GM19372 (cell line): ENCODE data around the gene CCDC134.

Source experiments
- ATAC-seq: cut with Tn5 transposase; IDR thresholded peaks from one replicate; pipeline ENCODE4 v1.9.1; 2021; ENCODE audit warnings: mild to moderate bottlenecking, low read depth, moderate library complexity; ENCODE audit not compliant: unreplicated experiment

CCDC134 gene

GRCh38 chr22:41782316-41782715 lies 18.2 kb upstream of the CCDC134 start:
- ATAC-seq: no peak

GRCh38 chr22:41782751-41783150 lies 17.7 kb upstream of the CCDC134 start:
- ATAC-seq: no peak

- ATAC-seq: no peak
Measured at GRCh38 chr22:41787331-41787730, 13.1 kb upstream of the CCDC134 start.

GRCh38 chr22:41793871-41794270 lies 6.6 kb upstream of the CCDC134 start:
- no peak for ATAC-seq

- no peak for ATAC-seq
Measured at GRCh38 chr22:41798736-41799135, 1.7 kb upstream of the CCDC134 start.

GRCh38 chr22:41799486-41800347 lies 762 bp upstream of the CCDC134 start:
- ATAC-seq: peak; percentile 15

GRCh38 chr22:41801147-41801819 lies 804 bp downstream of the CCDC134 start:
- ATAC-seq: no peak

- no peak for ATAC-seq
Measured at GRCh38 chr22:41801886-41802285, 1.4 kb downstream of the CCDC134 start.

- no peak for ATAC-seq
Measured at GRCh38 chr22:41805639-41806038, 5.2 kb downstream of the CCDC134 start.

GRCh38 chr22:41808400-41808799 lies 7.9 kb downstream of the CCDC134 start:
- ATAC-seq: no peak

GRCh38 chr22:41810022-41810421 lies 9.5 kb downstream of the CCDC134 start:
- ATAC-seq: no peak

GRCh38 chr22:41812805-41813545 lies 12.5 kb downstream of the CCDC134 start:
- ATAC-seq: no peak

- ATAC-seq: no peak
Measured at GRCh38 chr22:41813726-41814410, 13.4 kb downstream of the CCDC134 start.

- no peak for ATAC-seq
Measured at GRCh38 chr22:41815716-41816115, 15.2 kb downstream of the CCDC134 start.

- no peak for ATAC-seq
Measured at GRCh38 chr22:41816241-41816640, 15.8 kb downstream of the CCDC134 start.

GRCh38 chr22:41816871-41817270 lies 16.4 kb downstream of the CCDC134 start:
- no peak for ATAC-seq

GRCh38 chr22:41818011-41818410 lies 17.5 kb downstream of the CCDC134 start:
- ATAC-seq: no peak

GRCh38 chr22:41818596-41818995 lies 18.1 kb downstream of the CCDC134 start:
- no peak for ATAC-seq

- ATAC-seq: no peak
Measured at GRCh38 chr22:41819257-41819656, 18.8 kb downstream of the CCDC134 start.

GRCh38 chr22:41820447-41820846 lies 20.0 kb downstream of the CCDC134 start:
- no peak for ATAC-seq
